SK-N-SH treated with all-trans-retinoic acid at 6 μM for 48 hours (cell line): ENCODE data around the gene DTWD2.

Source experiments
- ATAC-seq: fragments of 200-7000 bp; cut with Tn5 transposase; 3 replicates; pipeline ENCODE4 v1.9.1; 2020; ENCODE audit warnings: mild to moderate bottlenecking, moderate library complexity
- BACH2 ChIP-seq: fragments of 250-450 bp; sonication (Bioruptor Pico); IDR thresholded peaks from 2 replicates; pipeline ENCODE4 v1.9.0; 2021; ENCODE audit warnings: mild to moderate bottlenecking, borderline replicate concordance
- CSDC2 ChIP-seq: fragments of 250-450 bp; sonication (Bioruptor Pico); IDR thresholded peaks from 2 replicates; pipeline ENCODE4 v1.5.0; 2020; ENCODE audit warnings: mild to moderate bottlenecking, moderate library complexity
- CSRNP3 ChIP-seq: fragments of 250-450 bp; sonication (Bioruptor Pico); IDR thresholded peaks from 2 replicates; pipeline ENCODE4 v1.5.1; 2021; ENCODE audit warnings: mild to moderate bottlenecking, moderate library complexity
- ISL1 ChIP-seq: fragments of 250-450 bp; sonication (Bioruptor Pico); IDR thresholded peaks from 2 replicates; pipeline ENCODE4 v2.1.2; 2022; ENCODE audit warnings: mild to moderate bottlenecking, moderate library complexity
- OSR1 ChIP-seq: fragments of 250-450 bp; sonication (Bioruptor Pico); IDR thresholded peaks from 2 replicates; pipeline ENCODE4 v1.8.0; 2022; ENCODE audit warnings: moderate library complexity, mild to moderate bottlenecking, inconsistent platforms
- PPARA ChIP-seq: fragments of 250-450 bp; sonication (Bioruptor Pico); IDR thresholded peaks from 2 replicates; pipeline ENCODE4 v1.5.0; 2020; ENCODE audit warnings: mild to moderate bottlenecking, borderline replicate concordance
- RARB ChIP-seq: fragments of 250-450 bp; sonication (Bioruptor Pico); IDR thresholded peaks from 2 replicates; pipeline ENCODE4 v1.8.0; 2021; ENCODE audit warnings: mild to moderate bottlenecking, moderate library complexity
- SNAI2 ChIP-seq: fragments of 250-450 bp; sonication (Bioruptor Pico); IDR thresholded peaks from 2 replicates; pipeline ENCODE4 v1.5.0; 2020; ENCODE audit warnings: mild to moderate bottlenecking, moderate library complexity
- TCF4 ChIP-seq: fragments of 250-450 bp; sonication (Bioruptor Pico); IDR thresholded peaks from 2 replicates; pipeline ENCODE4 v1.8.0; 2021; ENCODE audit warnings: mild to moderate bottlenecking, moderate library complexity, borderline replicate concordance
- TOX ChIP-seq: fragments of 250-450 bp; sonication (Bioruptor Pico); IDR thresholded peaks from 2 replicates; pipeline ENCODE4 v1.8.0; 2021; ENCODE audit warnings: mild to moderate bottlenecking, moderate library complexity, borderline replicate concordance
- TSHZ2 ChIP-seq: fragments of 250-450 bp; sonication (Bioruptor Pico); IDR thresholded peaks from 2 replicates; pipeline ENCODE4 v1.5.0; 2020; ENCODE audit warnings: mild to moderate bottlenecking, moderate library complexity
- ZC3H10 ChIP-seq: fragments of 250-450 bp; sonication (Bioruptor Pico); IDR thresholded peaks from 2 replicates; pipeline ENCODE4 v1.5.1; 2021; ENCODE audit warnings: mild to moderate bottlenecking, moderate library complexity
- ZFP3 ChIP-seq: fragments of 250-450 bp; sonication (Bioruptor Pico); IDR thresholded peaks from 2 replicates; pipeline ENCODE4 v1.5.0; 2020; ENCODE audit warnings: mild to moderate bottlenecking, moderate library complexity
- ZNF565 ChIP-seq: fragments of 450-650 bp; formaldehyde crosslinking; conservative IDR thresholded peaks from 2 replicates; pipeline ENCODE4 v1.5.0; 2020; ENCODE audit warnings: low read depth, mild to moderate bottlenecking, moderate library complexity
- ZNF8 ChIP-seq: fragments of 450-650 bp; formaldehyde crosslinking; IDR thresholded peaks from 2 replicates; pipeline ENCODE4 v1.5.0; 2020; ENCODE audit warnings: mild to moderate bottlenecking, moderate library complexity

The DTWD2 gene

GRCh38 chr5:118987988-118988865 lies at the start of gene DTWD2:
Gene DTWD2, minus strand, starts transcription at chr5:118988547. Its CDS starts 36 bp downstream, at chr5:118988511.
- ATAC-seq, result peak; percentile 98
- TF ChIP-seq ZC3H10 (CRISPR knock-in tag) (no peak), CSRNP3 (no peak), ZFP3 (CRISPR knock-in tag) (peak; percentile 91), ZNF565 (no peak), SNAI2 (CRISPR knock-in tag) (no peak)

- TF ChIP-seq TOX (CRISPR knock-in tag) (no peak), ISL1 (0 out of 2 replicates have a peak, but pooled peaks have one; percentile 30)
- peak; percentile 93 for ATAC-seq
These were observed 49.3 kb upstream of the DTWD2 start for GRCh38 chr5:119037496-119038215.

GRCh38 chr5:119036101-119036762 lies 47.9 kb upstream of the DTWD2 start:
- ATAC-seq, result peak; percentile 75
- TF ChIP-seq TSHZ2 (CRISPR knock-in tag) (no peak), OSR1 (CRISPR knock-in tag) (no peak), TCF4 (CRISPR knock-in tag) (no peak), TOX (CRISPR knock-in tag) (no peak), ZNF8 (CRISPR knock-in tag) (no peak), RARB (CRISPR knock-in tag) (no peak), ISL1 (0 out of 2 replicates have a peak, but pooled peaks have one; percentile 28), BACH2 (CRISPR knock-in tag) (no peak), SNAI2 (CRISPR knock-in tag) (no peak)

- ATAC-seq, result no peak
These were observed 44.8 kb upstream of the DTWD2 start for GRCh38 chr5:119033135-119033534.

More at GRCh38 chr5:119033135-119033534, 44.8 kb upstream of the DTWD2 start:
- TF ChIP-seq ZNF565, result no peak
- no peak for TF ChIP-seq CSDC2 (CRISPR knock-in tag)
- no peak for TF ChIP-seq RARB (CRISPR knock-in tag)
- TF ChIP-seq ISL1, result no peak
- no peak for TF ChIP-seq PPARA (CRISPR knock-in tag)
- no peak for TF ChIP-seq TSHZ2 (CRISPR knock-in tag)
- no peak for TF ChIP-seq ZFP3 (CRISPR knock-in tag)
